K562 (cell line): Measurements from ENCODE around the gene METRNL. TPM values are rescaled to one million over a fixed set of nuclear protein-coding genes. Genes with fewer than 3 reads are reported as not detected.

Experiments
- ATAC-seq: fragments of 200-7000 bp; cut with Tn5 transposase; 3 replicates; pipeline ENCODE4 v1.9.1; 2020; ENCODE audit warnings: moderate library complexity
- BruUV-seq: library from RNA; stranded (reverse); fragments of 400-500 nt; replicated peaks from 2 replicates; lab custom pipeline; 2021; lab: Mats Ljungman, UMichigan
- CTCF ChIA-PET: fragments of 300-600 bp; formaldehyde crosslinking; extraction: SDS; loops from one replicate; lab custom pipeline; 2021; ENCODE audit warnings: low intra/inter-chr PET ratio; lab: Yijun Ruan, JAX
- POLR2A ChIA-PET: fragments of 300-600, 350-650 bp; sonication (Branson Sonifier 250); formaldehyde crosslinking; extraction: SDS; loops from one replicate; lab custom pipeline; 2021; ENCODE audit warnings: antibody characterized with exemption, inconsistent platforms; lab: Yijun Ruan, JAX
- DNase-seq, 4 experiments: peaks; one replicate each; pipeline versions ENCODE4 v3.0.0 to v3.0.0-alpha.2; 2011 to 2018; ENCODE audit warnings: low spot score in 3 of 4, mixed read lengths in 3 of 4; ENCODE audit errors: extremely low read depth in 1 of 4
- FAIRE-seq: peaks from 2 replicates; lab custom pipeline; 2011; peaks lifted over from hg19 to GRCh38; lab: Jason Lieb, UNC
- H2AFZ ChIP-seq: 2 replicates; pipeline ENCODE4 v1.6.0; 2011; ENCODE audit warnings: low read depth, low read length, control low read depth, inconsistent platforms
- H3K27ac ChIP-seq: fragments of 200-600 bp; 3 replicates; pipeline ENCODE4 v1.8.0; 2011; ENCODE audit warnings: low read depth, mild to moderate bottlenecking, control low read depth, inconsistent platforms, low read length, moderate library complexity, mixed read lengths; ENCODE audit errors: extremely low read depth
- H3K27me3 ChIP-seq, 2 experiments: fragments of 300-600 bp in 1 of 2; 2 replicates in 1 of 2; 3 replicates in 1 of 2; pipeline versions ENCODE4 v1.6.0 to v1.8.0; 2011; ENCODE audit warnings: inconsistent platforms in 2 of 2, low read length in 2 of 2, mild to moderate bottlenecking in 1 of 2, mixed read lengths in 1 of 2, moderate library complexity in 1 of 2; ENCODE audit not compliant: control insufficient read depth in 2 of 2, insufficient read depth in 2 of 2
- H3K36me3 ChIP-seq: fragments of 300-600 bp; 3 replicates; pipeline ENCODE4 v1.8.0; 2011; ENCODE audit warnings: mild to moderate bottlenecking, low read length, inconsistent platforms; ENCODE audit not compliant: control insufficient read depth, insufficient read depth
- H3K4me1 ChIP-seq, 2 experiments: fragments of 200-600 bp in 1 of 2; replicated peaks in 1 of 2; 2 replicates in 1 of 2; 3 replicates in 1 of 2; pipeline versions ENCODE4 v1.5.1 to v1.8.0; 2011; ENCODE audit warnings: inconsistent platforms in 2 of 2, low read length in 2 of 2, mild to moderate bottlenecking in 1 of 2, mixed read lengths in 1 of 2, moderate library complexity in 1 of 2; ENCODE audit not compliant: control insufficient read depth in 2 of 2, insufficient read depth in 2 of 2
- H3K4me2 ChIP-seq: 2 replicates; pipeline ENCODE4 v1.6.1; 2011; ENCODE audit warnings: low read length, control low read depth, inconsistent platforms, mixed read lengths; ENCODE audit not compliant: insufficient read depth
- H3K4me3 ChIP-seq: fragments of 200-600 bp; sonication (generic), shearing (Covaris generic); 2 replicates; pipeline ENCODE4 v1.5.1; 2016; ENCODE audit warnings: control low read depth, inconsistent platforms
- H3K79me2 ChIP-seq: fragments of 200-600 bp; 3 replicates; pipeline ENCODE4 v1.8.0; 2011; ENCODE audit warnings: low read length, inconsistent platforms; ENCODE audit not compliant: control insufficient read depth, insufficient read depth
- H3K9ac ChIP-seq, 2 experiments: 2 replicates each; pipeline versions ENCODE4 v1.6.0 to v1.6.1; 2011; ENCODE audit warnings: low read depth in 2 of 2, low read length in 2 of 2, control low read depth in 1 of 2, inconsistent platforms in 1 of 2, mild to moderate bottlenecking in 1 of 2, mixed read lengths in 1 of 2; ENCODE audit not compliant: insufficient read depth in 1 of 2
- H3K9me1 ChIP-seq: one replicate; pipeline ENCODE4 v1.6.0; 2011; ENCODE audit warnings: inconsistent platforms, mild to moderate bottlenecking, low read length, moderate library complexity; ENCODE audit not compliant: control insufficient read depth, insufficient read depth
- H3K9me3 ChIP-seq: replicated peaks from 2 replicates; pipeline ENCODE4 v1.5.1; 2011; ENCODE audit warnings: low read depth, low read length, inconsistent platforms; ENCODE audit not compliant: control insufficient read depth, insufficient read depth
- H4K20me1 ChIP-seq: replicated peaks from 2 replicates; pipeline ENCODE4 v1.6.1; 2011; ENCODE audit warnings: low read length, inconsistent platforms, mixed read lengths; ENCODE audit not compliant: control insufficient read depth, insufficient read depth
- C11orf30 ChIP-seq: fragments of 450-650 bp; IDR thresholded peaks from 2 replicates; pipeline ENCODE4 v1.6.1; 2016; ENCODE audit warnings: low read depth, mild to moderate bottlenecking
- CREB1 ChIP-seq, 2 experiments: sonication (generic) in 1 of 2; formaldehyde crosslinking in 1 of 2; IDR thresholded peaks; 2 replicates each; pipeline versions ENCODE4 v1.6.1 to v1.8.0; 2012 to 2022; ENCODE audit warnings: inconsistent platforms in 1 of 2, mild to moderate bottlenecking in 1 of 2, missing genetic modification reagents in 1 of 2, moderate library complexity in 1 of 2
- DDX20 ChIP-seq: fragments of 450-650 bp; IDR thresholded peaks from 2 replicates; pipeline ENCODE4 v1.6.1; 2016; ENCODE audit warnings: missing genetic modification characterization, low read depth, mild to moderate bottlenecking, missing compliant biosample characterization, moderate library complexity
- EP400 ChIP-seq: fragments of 450-650 bp; IDR thresholded peaks from 2 replicates; pipeline ENCODE4 v1.6.1; 2017; ENCODE audit warnings: antibody characterized with exemption, mild to moderate bottlenecking, moderate library complexity
- GABPA ChIP-seq: fragments of 200-800 bp; sonication (Bioruptor generic); conservative IDR thresholded peaks from 2 replicates; pipeline ENCODE4 v1.6.1; 2016; ENCODE audit warnings: low read depth, missing genetic modification characterization, missing compliant biosample characterization
- MIER1 ChIP-seq: fragments of 450-650 bp; IDR thresholded peaks from 2 replicates; pipeline ENCODE4 v1.6.1; 2016; ENCODE audit warnings: antibody characterized with exemption, mild to moderate bottlenecking, low read depth
- NEUROD1 ChIP-seq: fragments of 150-350 bp; IDR thresholded peaks from 2 replicates; pipeline ENCODE4 v1.6.1; 2014; ENCODE audit warnings: borderline replicate concordance, low read length, low read depth; ENCODE audit not compliant: partially characterized antibody
- RFX7 ChIP-seq: fragments of 250-450 bp; sonication (Bioruptor Pico); IDR thresholded peaks from 2 replicates; pipeline ENCODE4 v1.5.1; 2021; ENCODE audit warnings: mild to moderate bottlenecking
- SIX5 ChIP-seq, 2 experiments: IDR thresholded peaks; 2 replicates each; pipeline ENCODE4 v1.6.1; 2011; ENCODE audit warnings: low read length in 2 of 2, borderline replicate concordance in 1 of 2, low read depth in 1 of 2, mild to moderate bottlenecking in 1 of 2, moderate library complexity in 1 of 2; ENCODE audit not compliant: insufficient read depth in 1 of 2
- SMARCB1 ChIP-seq: IDR thresholded peaks from 2 replicates; pipeline ENCODE4 v1.6.1; 2011; ENCODE audit warnings: improper control_type of control experiment, low read depth; ENCODE audit not compliant: insufficient read length
- SMARCC2 ChIP-seq: fragments of 450-650 bp; IDR thresholded peaks from 2 replicates; pipeline ENCODE4 v1.6.1; 2017; ENCODE audit warnings: antibody characterized with exemption, moderate library complexity, mild to moderate bottlenecking, low read depth
- ZNF143 ChIP-seq: sonication (generic); formaldehyde crosslinking; IDR thresholded peaks from 2 replicates; pipeline ENCODE4 v1.9.0; 2022; ENCODE audit warnings: mild to moderate bottlenecking, missing genetic modification reagents
- ZNF583 ChIP-seq: fragments of 250-450 bp; sonication (Bioruptor Pico); IDR thresholded peaks from 2 replicates; pipeline ENCODE4 v1.4.0; 2020
- WGBS: fragments of 100-300 bp; shearing (Covaris generic); methylation state at CpG from one replicate; pipeline ENCODE4 v1.1.6; 2016; ENCODE audit warnings: low coverage, mixed read lengths; ENCODE audit not compliant: insufficient coverage; ENCODE audit errors: missing lambda C conversion rate; 5-methylcytosine and 5-hydroxymethylcytosine counted together
- in situ Hi-C: fragments of 300-500 bp; cut with MboI; formaldehyde crosslinking; loops from 4 replicates; pipeline ENCODE4 v1.15.0; 2018; ENCODE audit warnings: inconsistent platforms, mixed read lengths
- intact Hi-C: fragments of 100-400 bp; cut with micrococcal nuclease; formaldehyde crosslinking; loops from 2 replicates; pipeline ENCODE4 v1.14.2; 2022
- polyA plus RNA-seq, 8 experiments: library from polyadenylated mRNA; depleted of rRNA in 4 of 8; stranded (reverse) in 5 of 8; unstranded in 3 of 8; fragments of >200 nt; fragmentation: Nextera tagmentation in 2 of 8; fragmentation: Illumina TruSeq in 1 of 8; extraction: Ambion mirVana in 2 of 8; extraction: Trizol in 1 of 8; gene quantifications; 2 replicates each; pipeline versions ENCODE4 v1.2.1 to v1.2.3, GENCODE V29; 2011 to 2014; ENCODE audit warnings: inconsistent platforms in 1 of 8, missing spikeins in 1 of 8
- total RNA-seq, 7 experiments: library from RNA; depleted of rRNA in 6 of 7; stranded (reverse); fragments of >200 nt in 6 of 7; fragmentation: Illumina TruSeq in 2 of 7; extraction: Trizol in 2 of 7; gene quantifications; 2 replicates each; pipeline versions ENCODE4 v1.2.1 to v1.2.3, GENCODE V29; 2011 to 2021; ENCODE audit warnings: low replicate concordance in 1 of 7
- TF ChIP-seq, protein P1 (sequence below): sonication (generic); formaldehyde crosslinking; IDR thresholded peaks from 2 replicates; pipeline ENCODE4 v1.8.0; 2022; ENCODE audit warnings: missing genetic modification reagents, mild to moderate bottlenecking, borderline replicate concordance
- TF ChIP-seq, protein P2 (sequence below): IDR thresholded peaks from 3 replicates; pipeline ENCODE4 v1.6.1; 2011; ENCODE audit warnings: borderline replicate concordance, mild to moderate bottlenecking; ENCODE audit not compliant: insufficient read length, insufficient read depth
- TF ChIP-seq, protein P3 (sequence below): sonication (generic); formaldehyde crosslinking; IDR thresholded peaks from 2 replicates; pipeline ENCODE4 v1.8.0; 2023; ENCODE audit warnings: mild to moderate bottlenecking, missing genetic modification reagents
- TF ChIP-seq, protein P4 (sequence below): fragments of 250-450 bp; sonication (Bioruptor Pico); IDR thresholded peaks from 2 replicates; pipeline ENCODE4 v1.8.0; 2022; ENCODE audit warnings: inconsistent platforms

METRNL gene
- total and polyA plus RNA-seq, 9 of the 15 experiments (the other 6 are each of a cell fraction or from before 2014, with no cell fraction given), result 0.17 to 31.8 (median 2.9) TPM

DNA sequence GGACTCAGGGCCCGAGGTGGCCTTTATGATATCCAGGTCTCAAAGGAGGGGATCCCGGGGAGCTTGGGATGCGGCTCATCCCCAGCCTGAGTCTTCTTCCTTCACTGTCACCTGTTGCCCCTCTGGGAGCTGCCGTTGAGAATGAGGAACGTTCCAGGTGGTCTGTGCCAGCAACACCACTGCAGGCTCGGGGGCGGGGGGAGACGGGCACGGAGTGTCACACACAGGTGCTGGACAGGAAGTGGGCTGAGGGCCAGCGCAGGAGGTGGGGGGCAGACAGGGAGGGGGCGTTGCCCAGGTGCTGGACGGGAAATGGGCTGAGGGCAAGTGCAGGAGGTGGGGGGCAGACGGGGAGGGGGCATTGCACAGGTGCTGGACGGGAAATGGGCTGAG lies 28.2 kb downstream of the METRNL start:
- Histone ChIP-seq H2AFZ (no peak overlapping the region), H3K36me3 (no peaks in the 10 kb centered on the region), H4K20me1 (peaks cover 9% of the 10 kb centered on the region), H3K4me3 (no peak overlapping the region), H3K79me2 (no peaks in the 10 kb centered on the region), H3K4me1 (peaks cover 19 to 54% of the 10 kb centered on the region in 2 experiments; a peak in 4 of 5 replicates), H3K27ac (no peak overlapping the region), H3K27me3 (peaks cover 16 to 68% of the 10 kb centered on the region in 2 experiments), H3K9me1 (peaks cover 4% of the 10 kb centered on the region), H3K9ac (no peak overlapping the region), H3K4me2 (no peak overlapping the region), H3K9me3 (no peaks in the 10 kb centered on the region; the same call in none of the 2 replicates)
- 7% methylated on average over 7 of the region's 14 CpGs for WGBS
- FAIRE-seq (no peak), DNase-seq (no peak), ATAC-seq (no peak)
- in situ Hi-C loops (no loop called here), intact Hi-C loops (no loop called here)
- POLR2A ChIA-PET, result interaction anchor here (0.5 kb wide), 1 partner anchor 9 kb away, joined by 3 read pairs; no protein-coding TSS in a partner anchor
- BruUV-seq, result no TSS peak
- CTCF ChIA-PET, result no interaction called here
- TF ChIP-seq SMARCC2 (no peak), SMARCB1 (no peak), ZNF583 (no peak), ZNF143 (CRISPR knock-in tag) (no peak), C11orf30 (no peak), CREB1 (IDR thresholded peaks at IDR 0.05) (no peak), CREB1 (CRISPR knock-in tag; IDR thresholded peaks at IDR 0.05) (no peak), MIER1 (no peak), EP400 (no peak), RFX7 (CRISPR knock-in tag) (no peak), NEUROD1 (no peak), DDX20 (tag) (no peak), GABPA (tag) (no peak), SIX5 (IDR thresholded peaks at IDR 0.05; ENCODE audit: borderline replicate concordance in 1 of 2, insufficient read depth in 1 of 2, low read depth in 1 of 2, low read length in 2 of 2) (no peak)
- TF ChIP-seq, protein P1, sequence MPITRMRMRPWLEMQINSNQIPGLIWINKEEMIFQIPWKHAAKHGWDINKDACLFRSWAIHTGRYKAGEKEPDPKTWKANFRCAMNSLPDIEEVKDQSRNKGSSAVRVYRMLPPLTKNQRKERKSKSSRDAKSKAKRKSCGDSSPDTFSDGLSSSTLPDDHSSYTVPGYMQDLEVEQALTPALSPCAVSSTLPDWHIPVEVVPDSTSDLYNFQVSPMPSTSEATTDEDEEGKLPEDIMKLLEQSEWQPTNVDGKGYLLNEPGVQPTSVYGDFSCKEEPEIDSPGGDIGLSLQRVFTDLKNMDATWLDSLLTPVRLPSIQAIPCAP (CRISPR knock-in tag), result no peak
- TF ChIP-seq, protein P2, sequence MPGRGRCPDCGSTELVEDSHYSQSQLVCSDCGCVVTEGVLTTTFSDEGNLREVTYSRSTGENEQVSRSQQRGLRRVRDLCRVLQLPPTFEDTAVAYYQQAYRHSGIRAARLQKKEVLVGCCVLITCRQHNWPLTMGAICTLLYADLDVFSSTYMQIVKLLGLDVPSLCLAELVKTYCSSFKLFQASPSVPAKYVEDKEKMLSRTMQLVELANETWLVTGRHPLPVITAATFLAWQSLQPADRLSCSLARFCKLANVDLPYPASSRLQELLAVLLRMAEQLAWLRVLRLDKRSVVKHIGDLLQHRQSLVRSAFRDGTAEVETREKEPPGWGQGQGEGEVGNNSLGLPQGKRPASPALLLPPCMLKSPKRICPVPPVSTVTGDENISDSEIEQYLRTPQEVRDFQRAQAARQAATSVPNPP, result no peak
- TF ChIP-seq, protein P3, sequence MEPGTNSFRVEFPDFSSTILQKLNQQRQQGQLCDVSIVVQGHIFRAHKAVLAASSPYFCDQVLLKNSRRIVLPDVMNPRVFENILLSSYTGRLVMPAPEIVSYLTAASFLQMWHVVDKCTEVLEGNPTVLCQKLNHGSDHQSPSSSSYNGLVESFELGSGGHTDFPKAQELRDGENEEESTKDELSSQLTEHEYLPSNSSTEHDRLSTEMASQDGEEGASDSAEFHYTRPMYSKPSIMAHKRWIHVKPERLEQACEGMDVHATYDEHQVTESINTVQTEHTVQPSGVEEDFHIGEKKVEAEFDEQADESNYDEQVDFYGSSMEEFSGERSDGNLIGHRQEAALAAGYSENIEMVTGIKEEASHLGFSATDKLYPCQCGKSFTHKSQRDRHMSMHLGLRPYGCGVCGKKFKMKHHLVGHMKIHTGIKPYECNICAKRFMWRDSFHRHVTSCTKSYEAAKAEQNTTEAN (CRISPR knock-in tag), result no peak
- TF ChIP-seq, protein P4, sequence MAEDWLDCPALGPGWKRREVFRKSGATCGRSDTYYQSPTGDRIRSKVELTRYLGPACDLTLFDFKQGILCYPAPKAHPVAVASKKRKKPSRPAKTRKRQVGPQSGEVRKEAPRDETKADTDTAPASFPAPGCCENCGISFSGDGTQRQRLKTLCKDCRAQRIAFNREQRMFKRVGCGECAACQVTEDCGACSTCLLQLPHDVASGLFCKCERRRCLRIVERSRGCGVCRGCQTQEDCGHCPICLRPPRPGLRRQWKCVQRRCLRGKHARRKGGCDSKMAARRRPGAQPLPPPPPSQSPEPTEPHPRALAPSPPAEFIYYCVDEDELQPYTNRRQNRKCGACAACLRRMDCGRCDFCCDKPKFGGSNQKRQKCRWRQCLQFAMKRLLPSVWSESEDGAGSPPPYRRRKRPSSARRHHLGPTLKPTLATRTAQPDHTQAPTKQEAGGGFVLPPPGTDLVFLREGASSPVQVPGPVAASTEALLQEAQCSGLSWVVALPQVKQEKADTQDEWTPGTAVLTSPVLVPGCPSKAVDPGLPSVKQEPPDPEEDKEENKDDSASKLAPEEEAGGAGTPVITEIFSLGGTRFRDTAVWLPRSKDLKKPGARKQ, result no peak
